Neural progenitor cell (in vitro differentiated cells): ENCODE data around the gene EXOC7. TPM values are rescaled to one million over a fixed set of nuclear protein-coding genes. Genes with fewer than 3 reads are reported as not detected.
A peak's percentile ranks its signal among the peaks of the same experiment; 100 is the strongest.

Source experiments
- DNase-seq: peaks from one replicate; pipeline ENCODE4 v3.0.0-alpha.2; 2016; ENCODE audit warnings: low spot score
- H2AFZ ChIP-seq: fragments of 200-600 bp; sonication (generic); replicated peaks from 2 replicates; pipeline ENCODE4 v1.6.1; 2016; ENCODE audit warnings: antibody characterized with exemption
- H3F3A ChIP-seq: fragments of 200-600 bp; sonication (generic); 2 replicates; pipeline ENCODE4 v1.6.1; 2016; ENCODE audit warnings: antibody characterized with exemption, low read depth
- H3K27ac ChIP-seq: fragments of 200-600 bp; sonication (generic); 2 replicates; pipeline ENCODE4 v1.5.1; 2016; ENCODE audit warnings: mild to moderate bottlenecking
- H3K27me3 ChIP-seq: fragments of 200-600 bp; sonication (generic); 2 replicates; pipeline ENCODE4 v1.6.1; 2016; ENCODE audit warnings: mild to moderate bottlenecking, moderate library complexity
- H3K36me3 ChIP-seq: fragments of 200-600 bp; sonication (generic); 2 replicates; pipeline ENCODE4 v1.5.1; 2016
- H3K4me1 ChIP-seq: fragments of 200-600 bp; sonication (generic); 2 replicates; pipeline ENCODE4 v1.6.1; 2016; ENCODE audit warnings: mixed run types
- H3K4me2 ChIP-seq: fragments of 200-600 bp; sonication (generic); 2 replicates; pipeline ENCODE4 v1.6.1; 2016
- H3K4me3 ChIP-seq: fragments of 200-600 bp; sonication (generic); 2 replicates; pipeline ENCODE4 v1.5.1; 2016
- H3K79me2 ChIP-seq: fragments of 200-600 bp; sonication (generic); 2 replicates; pipeline ENCODE4 v1.6.1; 2016; ENCODE audit warnings: low read depth
- H3K9ac ChIP-seq: fragments of 200-600 bp; sonication (generic); 2 replicates; pipeline ENCODE4 v1.6.1; 2016
- H3K9me3 ChIP-seq: fragments of 200-600 bp; sonication (generic); 2 replicates; pipeline ENCODE4 v1.5.1; 2016; ENCODE audit warnings: low read depth
- H4K20me1 ChIP-seq: fragments of 200-600 bp; sonication (generic); 2 replicates; pipeline ENCODE4 v1.6.1; 2016; ENCODE audit warnings: low read depth
- H3K27ac Mint-ChIP-seq: 3 replicates; pipeline ENCODE4 v1.8.0; 2021; ENCODE audit warnings: mixed read lengths
- H3K27me3 Mint-ChIP-seq: 2 replicates; pipeline ENCODE4 v1.8.0; 2022; ENCODE audit warnings: low read depth, mild to moderate bottlenecking, inconsistent platforms, moderate library complexity, mixed read lengths; ENCODE audit not compliant: insufficient read depth
- H3K36me3 Mint-ChIP-seq: 3 replicates; pipeline ENCODE4 v1.8.0; 2021; ENCODE audit warnings: mixed read lengths
- H3K4me1 Mint-ChIP-seq: 3 replicates; pipeline ENCODE4 v1.8.0; 2021; ENCODE audit warnings: mixed read lengths
- H3K4me3 Mint-ChIP-seq: 3 replicates; pipeline ENCODE4 v1.8.0; 2021; ENCODE audit warnings: mild to moderate bottlenecking, moderate library complexity, mixed read lengths
- H3K9me3 Mint-ChIP-seq: 3 replicates; pipeline ENCODE4 v1.8.0; 2020; ENCODE audit warnings: mixed read lengths
- CTCF ChIP-seq: fragments of 200-600 bp; sonication (generic); IDR thresholded peaks from 2 replicates; pipeline ENCODE4 v1.5.1; 2017; ENCODE audit warnings: antibody characterized with exemption, mild to moderate bottlenecking
- EZH2 ChIP-seq: fragments of 200-600 bp; sonication (generic); IDR thresholded peaks from 2 replicates; pipeline ENCODE4 v1.6.1; 2017; ENCODE audit warnings: antibody characterized with exemption, mild to moderate bottlenecking, moderate library complexity
- EZH2phosphoT487 ChIP-seq: fragments of 200-600 bp; sonication (generic); IDR thresholded peaks from 2 replicates; pipeline ENCODE4 v1.6.1; 2017; ENCODE audit warnings: antibody characterized with exemption
- total RNA-seq: library from RNA; depleted of rRNA; stranded (reverse); fragments of >200 nt; gene quantifications from 2 replicates; pipeline ENCODE4 v1.2.3, GENCODE V29; 2015; ENCODE audit warnings: low replicate concordance

Gene EXOC7
- total RNA-seq, 1 donor from 2014 or later, result 64.3 TPM

- Histone ChIP-seq H4K20me1 (peaks cover under 1% of the 10 kb centered on the region), H3K27ac (no peak overlapping the region), H2AFZ (no peak overlapping the region), H3K79me2 (no peaks in the 10 kb centered on the region), H3K9ac (no peak overlapping the region), H3K4me2 (peak overlapping the region; percentile 77), H3K27me3 (peaks cover 65% of the 10 kb centered on the region), H3F3A (peaks cover 31% of the 10 kb centered on the region), H3K36me3 (no peaks in the 10 kb centered on the region), H3K9me3 (no peaks in the 10 kb centered on the region), H3K4me1 (peaks cover 51% of the 10 kb centered on the region), H3K4me3 (no peak overlapping the region)
- Mint-ChIP-seq H3K36me3 (no peaks in the 10 kb centered on the region), H3K9me3 (no peaks in the 10 kb centered on the region), H3K4me1 (peaks cover 33% of the 10 kb centered on the region), H3K27ac (peak overlapping the region; percentile 51), H3K4me3 (no peak overlapping the region), H3K27me3 (peaks cover 16% of the 10 kb centered on the region)
- DNase-seq, result no peak
- no peak for TF ChIP-seq EZH2
- TF ChIP-seq EZH2phosphoT487, result no peak
- no peak for TF ChIP-seq CTCF
Measured at GRCh38 chr17:76131051-76131691, 27.6 kb upstream of the EXOC7 start.

- no peaks in the 10 kb centered on the region for H3K36me3 Mint-ChIP-seq
- no peak for DNase-seq
- peaks cover 44% of the 10 kb centered on the region for H3K4me1 ChIP-seq
- H3K9me3 ChIP-seq, result no peaks in the 10 kb centered on the region
- no peaks in the 10 kb centered on the region for H4K20me1 ChIP-seq
- H3K27ac Mint-ChIP-seq, result no peak overlapping the region
- H3K4me3 ChIP-seq, result no peak overlapping the region
- no peak overlapping the region for H3K9ac ChIP-seq
- no peaks in the 10 kb centered on the region for H3K9me3 Mint-ChIP-seq
- peaks cover 58% of the 10 kb centered on the region for H3K27me3 ChIP-seq
- H3K27me3 Mint-ChIP-seq, result peaks cover 16% of the 10 kb centered on the region
- H3K27ac ChIP-seq, result no peak overlapping the region
- no peak overlapping the region for H3K4me3 Mint-ChIP-seq
- H3K36me3 ChIP-seq, result no peaks in the 10 kb centered on the region
- no peak overlapping the region for H3K4me2 ChIP-seq
- peaks cover 37% of the 10 kb centered on the region for H3K4me1 Mint-ChIP-seq
- no peak overlapping the region for H2AFZ ChIP-seq
- TF ChIP-seq CTCF (no peak), EZH2phosphoT487 (no peak), EZH2 (no peak)
- H3F3A ChIP-seq, result peaks cover 26% of the 10 kb centered on the region
- no peaks in the 10 kb centered on the region for H3K79me2 ChIP-seq
Measured at GRCh38 chr17:76130473-76130872, 26.9 kb upstream of the EXOC7 start.

GRCh38 chr17:76125922-76126321 is 22.3 kb upstream of the EXOC7 start:
- Mint-ChIP-seq H3K27ac (no peak overlapping the region), H3K27me3 (peaks cover 7% of the 10 kb centered on the region), H3K4me1 (peaks cover 24% of the 10 kb centered on the region), H3K4me3 (no peak overlapping the region), H3K9me3 (no peaks in the 10 kb centered on the region), H3K36me3 (no peaks in the 10 kb centered on the region)
- no peak for TF ChIP-seq EZH2phosphoT487
- TF ChIP-seq EZH2, result no peak
- no peak for TF ChIP-seq CTCF
- no peak overlapping the region for H3K4me3 ChIP-seq
- H3K27me3 ChIP-seq, result peaks cover 22% of the 10 kb centered on the region
- no peak for DNase-seq
- H3K9ac ChIP-seq, result no peak overlapping the region
- no peaks in the 10 kb centered on the region for H3K9me3 ChIP-seq
- H3K79me2 ChIP-seq, result no peaks in the 10 kb centered on the region
- no peaks in the 10 kb centered on the region for H4K20me1 ChIP-seq
- H3F3A ChIP-seq, result no peaks in the 10 kb centered on the region
- no peaks in the 10 kb centered on the region for H3K36me3 ChIP-seq
- peaks cover 4% of the 10 kb centered on the region for H3K4me1 ChIP-seq
- H3K27ac ChIP-seq, result no peak overlapping the region
- no peak overlapping the region for H2AFZ ChIP-seq
- H3K4me2 ChIP-seq, result no peak overlapping the region
